H1 (cell line): ENCODE measurements around the gene TRIOBP. TPM values are rescaled to one million over a fixed set of nuclear protein-coding genes. Genes with fewer than 3 reads are reported as not detected.

ENCODE experiments used
- CTCF ChIA-PET: fragments of 300-600 bp; sonication (Branson Sonifier 250); formaldehyde crosslinking; loops from one replicate; lab custom pipeline; 2021; ENCODE audit not compliant: partially characterized antibody; lab: Charles Lee
- POLR2A ChIA-PET: fragments of 300-600 bp; sonication (Branson Sonifier 250); formaldehyde crosslinking; loops from one replicate; lab custom pipeline; 2021; ENCODE audit warnings: inconsistent platforms; ENCODE audit not compliant: partially characterized antibody; lab: Charles Lee
- DNase-seq, 2 experiments: peaks; one replicate each; pipeline versions ENCODE4 v3.0.0 to v3.0.0-alpha.2; 2010 to 2022; ENCODE audit warnings: low spot score in 2 of 2, low read depth in 1 of 2, mixed read lengths in 1 of 2
- FAIRE-seq: peaks from 2 replicates; lab custom pipeline; 2011; peaks lifted over from hg19 to GRCh38; lab: Jason Lieb, UNC
- H2AFZ ChIP-seq: 2 replicates; pipeline ENCODE4 v1.8.1; 2012; ENCODE audit warnings: low read length, inconsistent platforms
- H2AK5ac ChIP-seq: 2 replicates; pipeline ENCODE4 v1.6.1; 2013; ENCODE audit warnings: low read depth, low read length
- H2BK120ac ChIP-seq: replicated peaks from 2 replicates; pipeline ENCODE3; 2013; ENCODE audit warnings: low read depth, low read length, inconsistent platforms
- H2BK12ac ChIP-seq: 2 replicates; pipeline ENCODE4 v1.6.1; 2013; ENCODE audit warnings: low read depth, low read length
- H2BK15ac ChIP-seq: 2 replicates; pipeline ENCODE4 v1.6.1; 2013; ENCODE audit warnings: low read length
- H2BK20ac ChIP-seq: 2 replicates; pipeline ENCODE4 v1.6.1; 2013; ENCODE audit warnings: low read length
- H2BK5ac ChIP-seq: 2 replicates; pipeline ENCODE4 v1.6.1; 2013; ENCODE audit warnings: low read depth, low read length
- H3K14ac ChIP-seq: 2 replicates; pipeline ENCODE4 v1.6.1; 2013; ENCODE audit warnings: inconsistent platforms; ENCODE audit not compliant: insufficient read length
- H3K18ac ChIP-seq: 2 replicates; pipeline ENCODE4 v1.6.1; 2013; ENCODE audit warnings: low read length; ENCODE audit errors: extremely low read depth
- H3K23ac ChIP-seq: 2 replicates; pipeline ENCODE4 v1.6.1; 2013; ENCODE audit warnings: inconsistent platforms; ENCODE audit not compliant: insufficient read length
- H3K23me2 ChIP-seq: 2 replicates; pipeline ENCODE4 v1.6.1; 2013; ENCODE audit warnings: low read depth, low read length
- H3K27ac ChIP-seq: 2 replicates; pipeline ENCODE4 v1.6.1; 2011; ENCODE audit warnings: low read depth, low read length, inconsistent platforms
- H3K27me3 ChIP-seq, 4 experiments: replicated peaks in 1 of 4; 1 replicate in 1 of 4; 2 replicates in 3 of 4; pipeline versions ENCODE4 v1.6.1 to v1.8.1; 2011 to 2013; ENCODE audit warnings: low read length in 3 of 4, mild to moderate bottlenecking in 3 of 4, inconsistent platforms in 2 of 4, mixed read lengths in 2 of 4, moderate library complexity in 1 of 4; ENCODE audit not compliant: control insufficient read depth in 3 of 4, insufficient read depth in 3 of 4; ENCODE audit errors: extremely low read depth in 1 of 4
- H3K36me3 ChIP-seq, 4 experiments: 2 replicates each; pipeline versions ENCODE4 v1.6.1 to v1.8.1; 2011 to 2013; ENCODE audit warnings: mild to moderate bottlenecking in 4 of 4, low read length in 3 of 4, moderate library complexity in 2 of 4, control low read depth in 1 of 4, inconsistent platforms in 1 of 4; ENCODE audit not compliant: insufficient read depth in 4 of 4, control insufficient read depth in 2 of 4
- H3K4ac ChIP-seq: replicated peaks from 2 replicates; pipeline ENCODE3; 2013; ENCODE audit warnings: low read length, low read depth, mixed read lengths, inconsistent platforms; ENCODE audit not compliant: insufficient read length
- H3K4me1 ChIP-seq, 4 experiments: replicated peaks in 1 of 4; 1 replicate in 1 of 4; 2 replicates in 3 of 4; pipeline versions ENCODE4 v1.6.1 to v1.8.1; 2011 to 2013; ENCODE audit warnings: low read length in 3 of 4, inconsistent platforms in 2 of 4, mixed read lengths in 1 of 4; ENCODE audit not compliant: insufficient read depth in 4 of 4, control insufficient read depth in 3 of 4
- H3K4me2 ChIP-seq, 2 experiments: 2 replicates each; pipeline versions ENCODE4 v1.6.1 to v1.8.1; 2011 to 2013; ENCODE audit warnings: low read depth in 2 of 2, low read length in 2 of 2, control low read depth in 1 of 2, inconsistent platforms in 1 of 2, mild to moderate bottlenecking in 1 of 2; ENCODE audit not compliant: insufficient read depth in 1 of 2
- H3K4me3 ChIP-seq, 4 experiments: fragments of 200-600, 300-600 bp in 1 of 4; sonication (generic), shearing (Covaris generic), sonication (Bioruptor Twin) in 1 of 4; 2 replicates each; pipeline versions ENCODE4 v1.5.1 to v1.8.1; 2011 to 2016; ENCODE audit warnings: low read length in 4 of 4, low read depth in 3 of 4, control low read depth in 2 of 4, inconsistent platforms in 2 of 4, mild to moderate bottlenecking in 2 of 4, mixed read lengths in 1 of 4, moderate library complexity in 1 of 4; ENCODE audit not compliant: insufficient read depth in 2 of 4; ENCODE audit errors: extremely low read depth in 1 of 4
- H3K56ac ChIP-seq: replicated peaks from 2 replicates; pipeline ENCODE3; 2013; ENCODE audit warnings: low read depth, mild to moderate bottlenecking, mixed read lengths, low read length, inconsistent platforms; ENCODE audit not compliant: insufficient read length
- H3K79me1 ChIP-seq: 2 replicates; pipeline ENCODE4 v1.6.1; 2013; ENCODE audit warnings: low read depth, low read length, control low read depth
- H3K79me2 ChIP-seq, 2 experiments: 2 replicates each; pipeline versions ENCODE4 v1.6.1 to v1.8.1; 2012 to 2013; ENCODE audit warnings: low read length in 2 of 2, mild to moderate bottlenecking in 2 of 2, inconsistent platforms in 1 of 2; ENCODE audit not compliant: insufficient read depth in 2 of 2, control insufficient read depth in 1 of 2
- H3K9ac ChIP-seq, 4 experiments: replicated peaks in 1 of 4; 1 replicate in 1 of 4; 2 replicates in 3 of 4; pipeline versions ENCODE4 v1.6.1 to v1.8.1; 2011 to 2013; ENCODE audit warnings: low read depth in 3 of 4, low read length in 3 of 4, control low read depth in 2 of 4, mild to moderate bottlenecking in 2 of 4, moderate library complexity in 2 of 4, inconsistent platforms in 1 of 4; ENCODE audit errors: extremely low read depth in 1 of 4
- H3K9me3 ChIP-seq, 2 experiments: 2 replicates each; pipeline versions ENCODE4 v1.6.1 to v1.8.1; 2012 to 2013; ENCODE audit warnings: mild to moderate bottlenecking in 2 of 2, moderate library complexity in 2 of 2, control low read depth in 1 of 2, inconsistent platforms in 1 of 2, low read depth in 1 of 2, low read length in 1 of 2, mixed read lengths in 1 of 2; ENCODE audit not compliant: insufficient read depth in 2 of 2
- H4K20me1 ChIP-seq, 2 experiments: replicated peaks in 1 of 2; 2 replicates each; pipeline versions ENCODE3 to v1.8.1; 2011 to 2013; ENCODE audit warnings: inconsistent platforms in 2 of 2, low read length in 2 of 2, mild to moderate bottlenecking in 1 of 2; ENCODE audit not compliant: insufficient read depth in 2 of 2, control insufficient read depth in 1 of 2
- H4K5ac ChIP-seq: 2 replicates; pipeline ENCODE4 v1.6.1; 2013; ENCODE audit warnings: low read length, low read depth, mixed read lengths, inconsistent platforms; ENCODE audit not compliant: insufficient read length
- H4K8ac ChIP-seq: 2 replicates; pipeline ENCODE4 v1.8.0; 2013; ENCODE audit warnings: mild to moderate bottlenecking, moderate library complexity, low read length, inconsistent platforms; ENCODE audit not compliant: insufficient read depth; ENCODE audit errors: extremely low read depth
- H4K91ac ChIP-seq: replicated peaks from 2 replicates; pipeline ENCODE3; 2013; ENCODE audit warnings: low read length, mixed read lengths, inconsistent platforms; ENCODE audit not compliant: insufficient read length
- BACH1 ChIP-seq: IDR thresholded peaks from 2 replicates; pipeline ENCODE4 v1.6.1; 2012; ENCODE audit warnings: low read length, improper control_type of control experiment
- EZH2 ChIP-seq: fragments of 200-600 bp; sonication (generic); IDR thresholded peaks from 2 replicates; pipeline ENCODE4 v1.7.1; 2012; ENCODE audit warnings: low read depth, mild to moderate bottlenecking, moderate library complexity, low read length, inconsistent platforms; ENCODE audit not compliant: severe bottlenecking
- GABPA ChIP-seq: IDR thresholded peaks from 2 replicates; pipeline ENCODE4 v1.6.1; 2011; ENCODE audit warnings: mild to moderate bottlenecking, low read length, moderate library complexity, borderline replicate concordance; ENCODE audit not compliant: insufficient read depth
- KDM4A ChIP-seq: IDR thresholded peaks from one replicate; pipeline ENCODE4 v1.7.1; 2012; ENCODE audit warnings: low read depth, mild to moderate bottlenecking, moderate library complexity, low read length, inconsistent platforms; ENCODE audit not compliant: severe bottlenecking
- MAFK ChIP-seq: IDR thresholded peaks from 2 replicates; pipeline ENCODE4 v1.6.1; 2012; ENCODE audit warnings: low read depth, mild to moderate bottlenecking, improper control_type of control experiment, low read length
- POLR2A ChIP-seq, 2 experiments: IDR thresholded peaks; 1 replicate in 1 of 2; 2 replicates in 1 of 2; pipeline ENCODE4 v1.6.1; 2011; ENCODE audit warnings: low read depth in 2 of 2, low read length in 2 of 2, mild to moderate bottlenecking in 2 of 2; ENCODE audit errors: control extremely low read depth in 1 of 2
- RFX5 ChIP-seq: IDR thresholded peaks from 2 replicates; pipeline ENCODE4 v1.6.1; 2011; ENCODE audit warnings: low read depth, low read length, improper control_type of control experiment, borderline replicate concordance
- RXRA ChIP-seq: IDR thresholded peaks from 2 replicates; pipeline ENCODE4 v1.6.1; 2011; ENCODE audit warnings: low read depth, mild to moderate bottlenecking, low read length, moderate library complexity; ENCODE audit not compliant: insufficient read depth
- SP2 ChIP-seq: IDR thresholded peaks from 2 replicates; pipeline ENCODE4 v1.6.1; 2012; ENCODE audit warnings: mild to moderate bottlenecking, low read length, inconsistent platforms
- SP4 ChIP-seq: IDR thresholded peaks from 2 replicates; pipeline ENCODE4 v1.6.1; 2012; ENCODE audit warnings: low read length, inconsistent platforms
- TCF12 ChIP-seq: IDR thresholded peaks from 2 replicates; pipeline ENCODE4 v1.6.1; 2011; ENCODE audit warnings: low read depth, mild to moderate bottlenecking, low read length
- WGBS, 2 experiments: shearing (Covaris generic) in 1 of 2; methylation state at CpG; one replicate each; pipeline versions ENCODE4 v1.1.6 to v1.1.7; 2013 to 2015; ENCODE audit warnings: low lambda C conversion rate in 2 of 2, mixed read lengths in 2 of 2, inconsistent platforms in 1 of 2, low coverage in 1 of 2, missing lambda C conversion rate in 1 of 2; ENCODE audit not compliant: insufficient replicate concordance in 2 of 2, insufficient coverage in 1 of 2, insufficient read length in 1 of 2; ENCODE audit errors: extremely low coverage in 1 of 2, missing lambda C conversion rate in 1 of 2; 5-methylcytosine and 5-hydroxymethylcytosine counted together
- polyA plus RNA-seq, 7 experiments: library from polyadenylated mRNA; depleted of rRNA in 3 of 7; stranded (reverse) in 5 of 7; unstranded in 2 of 7; fragments of >200 nt in 5 of 7; fragments of 200-250 nt in 2 of 7; gene quantifications; 1 replicate in 5 of 7; 2 replicates in 1 of 7; 4 replicates in 1 of 7; pipeline versions ENCODE4 v1.2.1 to v1.2.3, GENCODE V29; 2011 to 2013; ENCODE audit warnings: missing spikeins in 2 of 7, mixed read lengths in 2 of 7
- total RNA-seq: library from RNA; stranded (reverse); fragmentation: NEBNext Ultra II Directional; extraction: Animal tissue kit (Norgen Biotek cat#: 25700); gene quantifications from 2 replicates; pipeline ENCODE4 v1.2.1, GENCODE V29; 2021

Gene TRIOBP
- total and polyA plus RNA-seq, 2 of the 8 experiments (the other 6 are each of a cell fraction or from before 2014, with no cell fraction given) = 18.2 to 27.3 TPM

DNA sequence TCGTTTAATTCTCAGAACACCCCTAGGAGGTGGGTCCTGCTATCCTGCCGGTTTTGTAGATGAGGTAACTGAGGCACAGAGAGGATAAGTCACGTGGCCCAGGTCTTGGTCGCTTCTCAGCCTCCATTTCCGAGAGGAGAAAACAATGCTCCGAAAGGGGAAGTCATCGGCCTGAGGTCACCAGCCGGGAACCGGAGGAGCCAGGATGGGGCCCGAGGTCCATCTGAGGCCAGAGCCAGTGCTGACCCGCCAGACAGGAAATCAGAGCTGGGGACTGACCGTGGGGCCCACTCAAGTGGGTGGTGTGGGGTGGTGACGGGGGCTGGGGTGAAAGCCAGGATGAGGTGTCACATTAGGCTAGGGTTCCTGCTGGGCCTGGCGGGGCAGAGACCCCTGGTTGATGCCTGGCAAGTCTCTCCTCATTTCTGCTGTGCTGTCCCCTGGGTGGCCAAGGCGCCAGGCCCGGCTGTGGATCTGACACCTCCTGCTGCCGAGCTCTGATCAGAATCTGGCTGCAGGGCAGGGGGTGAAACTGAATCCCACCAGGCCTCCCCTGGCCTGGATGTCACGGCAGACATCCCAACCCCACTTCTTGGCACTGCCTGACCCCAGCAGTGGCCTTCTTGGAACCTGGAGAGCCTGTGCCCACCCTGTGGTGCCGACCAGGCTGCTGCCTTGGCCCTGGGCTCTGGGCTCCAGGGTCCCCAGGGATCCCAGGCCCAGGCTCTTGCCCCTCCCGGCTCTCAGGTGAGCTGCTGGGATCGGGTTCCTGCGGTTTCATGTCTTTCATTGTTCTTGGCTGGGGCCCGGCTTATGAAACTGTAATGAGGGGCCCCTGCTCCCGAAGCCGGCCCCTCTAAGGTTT, 12.0 kb downstream of the TRIOBP start:
- Histone ChIP-seq H2AK5ac (no peak overlapping the region), H3K79me2 (no peaks in the 10 kb centered on the region), H4K8ac (no peak overlapping the region), H2AFZ (no peak overlapping the region), H3K18ac (no peak overlapping the region), H3K4me1 (peaks cover 0 to 5% (median 0%) of the 10 kb centered on the region in 4 experiments; a peak in 1 of 7 replicates), H3K9ac (no peak overlapping the region), H3K23me2 (no peaks in the 10 kb centered on the region), H3K4me3 (no peak overlapping the region), H4K91ac (no peak overlapping the region), H3K27me3 (no peaks in the 10 kb centered on the region), H4K20me1 (peaks cover 6 to 8% of the 10 kb centered on the region in 2 experiments), H3K9me3 (no peaks in the 10 kb centered on the region; a peak in 1 of 4 replicates), H4K5ac (no peak overlapping the region), H3K14ac (no peak overlapping the region), H3K79me1 (no peaks in the 10 kb centered on the region), H3K56ac (no peak overlapping the region), H2BK15ac (no peak overlapping the region), H3K4me2 (no peak overlapping the region), H2BK12ac (no peak overlapping the region), H3K36me3 (peaks cover 9 to 46% (median 21%) of the 10 kb centered on the region in 4 experiments; a peak in 7 of 8 replicates), H2BK20ac (no peak overlapping the region), H3K23ac (no peak overlapping the region), H3K4ac (no peak overlapping the region), H3K27ac (no peak overlapping the region), H2BK120ac (no peak overlapping the region), H2BK5ac (peak overlapping the region; percentile 52; the same call in 1 of the 2 replicates)
- 99% methylated on average over 16 of the region's 25 CpGs; no CpG with 5 or more reads in 1 of the 2 experiments for WGBS, 2 experiments
- DNase-seq (no peak), FAIRE-seq (no peak)
- ChIA-PET POLR2A (interaction anchor here (0.8 to 5.3 kb wide), 5 partner anchors 10 to 41 kb away, joined by 3 to 30 read pairs (median 3); partner anchors contain the start of gene TRIOBP), CTCF (interaction anchor here (0.6 to 1.3 kb wide), 4 partner anchors 10 to 67 kb away, joined by 3 to 4 read pairs (median 3); no protein-coding TSS in a partner anchor)
- TF ChIP-seq MAFK (no peak), BACH1 (no peak), RXRA (no peak), GABPA (no peak), RFX5 (no peak), KDM4A (no peak), TCF12 (no peak), SP4 (no peak), POLR2A (IDR thresholded peaks at IDR 0.05; ENCODE audit: control extremely low read depth in 1 of 2, low read depth in 2 of 2, low read length in 2 of 2) (no peak), EZH2 (no peak), SP2 (no peak)
